GM12874 (cell line): ENCODE results near the gene ZNF273.

ENCODE experiments used
- TF ChIP-seq, protein P1 (sequence below): IDR thresholded peaks from 2 replicates; pipeline ENCODE4 v1.5.1; 2011; ENCODE audit warnings: low read depth, mild to moderate bottlenecking, control low read depth, low read length, moderate library complexity; ENCODE audit not compliant: insufficient read depth

ZNF273 gene

DNA sequence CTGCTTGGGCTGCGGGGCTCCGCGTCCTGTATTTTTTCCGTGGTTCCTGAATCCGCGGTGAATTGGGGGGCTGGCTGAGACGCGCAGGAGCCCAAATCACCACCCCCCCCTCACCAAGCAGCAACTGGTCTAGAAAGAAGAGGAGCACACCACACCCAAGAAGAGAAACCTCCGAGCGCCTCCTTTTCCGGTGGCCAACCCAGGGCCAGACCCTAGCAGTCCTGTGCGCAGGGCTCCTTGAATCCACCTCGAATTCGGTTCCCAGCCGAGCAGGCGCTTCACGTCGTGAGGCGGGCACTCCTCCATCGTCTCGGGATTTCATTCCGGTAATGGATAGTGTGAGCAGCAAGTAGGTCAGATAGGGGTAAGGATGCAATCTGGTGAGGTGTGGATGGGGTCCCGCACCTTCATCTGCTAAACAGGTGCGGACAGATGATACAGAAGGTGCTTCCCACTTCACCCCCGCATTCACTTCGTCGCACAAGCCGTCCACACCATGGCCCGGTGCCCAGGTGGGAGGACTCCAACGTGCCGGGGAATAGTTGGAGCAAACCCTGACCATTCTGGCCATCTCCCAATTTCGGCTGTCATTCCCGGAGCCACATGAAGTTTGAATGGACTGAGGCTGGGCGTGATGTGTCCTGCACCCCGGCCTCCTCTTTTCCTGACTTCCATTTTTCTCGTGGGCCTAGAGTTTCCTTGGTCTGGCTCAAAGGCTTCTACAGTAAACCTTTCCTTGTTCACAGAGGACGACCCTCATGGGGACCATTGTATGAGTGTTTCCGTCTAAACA is 19.8 kb upstream of the ZNF273 start:
- TF ChIP-seq, protein P1, sequence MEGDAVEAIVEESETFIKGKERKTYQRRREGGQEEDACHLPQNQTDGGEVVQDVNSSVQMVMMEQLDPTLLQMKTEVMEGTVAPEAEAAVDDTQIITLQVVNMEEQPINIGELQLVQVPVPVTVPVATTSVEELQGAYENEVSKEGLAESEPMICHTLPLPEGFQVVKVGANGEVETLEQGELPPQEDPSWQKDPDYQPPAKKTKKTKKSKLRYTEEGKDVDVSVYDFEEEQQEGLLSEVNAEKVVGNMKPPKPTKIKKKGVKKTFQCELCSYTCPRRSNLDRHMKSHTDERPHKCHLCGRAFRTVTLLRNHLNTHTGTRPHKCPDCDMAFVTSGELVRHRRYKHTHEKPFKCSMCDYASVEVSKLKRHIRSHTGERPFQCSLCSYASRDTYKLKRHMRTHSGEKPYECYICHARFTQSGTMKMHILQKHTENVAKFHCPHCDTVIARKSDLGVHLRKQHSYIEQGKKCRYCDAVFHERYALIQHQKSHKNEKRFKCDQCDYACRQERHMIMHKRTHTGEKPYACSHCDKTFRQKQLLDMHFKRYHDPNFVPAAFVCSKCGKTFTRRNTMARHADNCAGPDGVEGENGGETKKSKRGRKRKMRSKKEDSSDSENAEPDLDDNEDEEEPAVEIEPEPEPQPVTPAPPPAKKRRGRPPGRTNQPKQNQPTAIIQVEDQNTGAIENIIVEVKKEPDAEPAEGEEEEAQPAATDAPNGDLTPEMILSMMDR, result no peak

DNA sequence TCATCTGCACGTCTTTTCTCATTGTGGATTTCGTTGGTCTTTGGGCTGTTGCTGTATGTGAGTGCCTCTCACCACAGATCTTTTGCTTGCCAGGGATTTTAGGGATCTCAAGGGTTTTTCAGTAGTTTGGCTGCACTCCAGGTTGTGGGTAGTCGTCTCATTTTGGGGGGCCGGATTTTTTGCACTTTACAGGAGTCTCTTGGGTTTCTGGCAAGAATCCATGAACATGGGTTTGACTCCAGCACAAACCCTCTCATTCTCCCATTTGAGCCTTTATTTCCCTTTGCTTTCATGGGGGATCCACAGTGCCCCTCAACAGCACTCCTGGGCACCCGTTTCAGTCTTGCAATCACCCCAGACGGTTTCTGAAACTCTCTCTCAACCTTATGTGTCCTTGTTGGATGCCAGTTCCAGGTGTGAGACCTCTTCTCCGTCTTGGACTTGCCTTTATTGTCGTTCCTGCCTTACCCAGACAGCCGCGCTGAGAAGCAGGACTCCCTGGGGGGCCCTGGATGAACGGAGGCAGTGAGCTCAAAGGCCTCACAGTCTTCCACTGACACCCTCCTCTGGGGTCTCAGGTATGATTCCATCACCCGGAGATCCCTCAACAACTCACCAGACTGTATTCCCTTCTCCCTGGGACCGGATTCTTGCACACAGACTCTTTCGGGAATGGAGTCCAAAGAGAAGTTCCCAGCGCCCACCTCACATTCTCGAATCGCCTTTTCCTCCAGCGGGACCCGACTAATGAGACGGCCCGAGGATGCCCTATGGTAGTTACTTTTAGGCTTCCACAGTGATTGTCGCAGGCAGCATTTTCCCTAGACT is 18.8 kb upstream of the ZNF273 start:
- TF ChIP-seq, protein P1, result no peak

DNA sequence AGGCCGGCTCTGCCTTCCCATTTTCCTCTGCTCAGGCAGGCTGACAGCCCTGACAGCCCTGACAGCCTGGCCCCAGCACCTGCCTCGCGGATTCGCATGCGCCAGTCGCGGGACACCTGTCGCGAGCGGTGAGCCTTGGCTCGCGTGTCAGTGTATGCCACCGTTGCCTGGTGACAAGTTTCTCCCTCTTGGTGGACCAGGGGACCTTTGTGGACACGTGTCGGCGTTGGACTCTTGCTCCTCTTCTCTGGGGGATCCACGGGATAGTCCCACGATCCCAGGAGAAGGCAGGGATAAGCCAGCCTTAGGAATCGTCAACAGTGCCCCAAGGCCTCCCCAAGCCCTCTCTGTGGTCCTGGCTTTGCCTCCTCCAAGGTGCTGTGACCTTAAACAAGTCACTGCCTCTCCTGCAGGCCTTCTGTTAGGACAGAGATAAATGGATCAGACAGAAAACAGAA is 18.1 kb upstream of the ZNF273 start:
- TF ChIP-seq, protein P1, result no peak

DNA sequence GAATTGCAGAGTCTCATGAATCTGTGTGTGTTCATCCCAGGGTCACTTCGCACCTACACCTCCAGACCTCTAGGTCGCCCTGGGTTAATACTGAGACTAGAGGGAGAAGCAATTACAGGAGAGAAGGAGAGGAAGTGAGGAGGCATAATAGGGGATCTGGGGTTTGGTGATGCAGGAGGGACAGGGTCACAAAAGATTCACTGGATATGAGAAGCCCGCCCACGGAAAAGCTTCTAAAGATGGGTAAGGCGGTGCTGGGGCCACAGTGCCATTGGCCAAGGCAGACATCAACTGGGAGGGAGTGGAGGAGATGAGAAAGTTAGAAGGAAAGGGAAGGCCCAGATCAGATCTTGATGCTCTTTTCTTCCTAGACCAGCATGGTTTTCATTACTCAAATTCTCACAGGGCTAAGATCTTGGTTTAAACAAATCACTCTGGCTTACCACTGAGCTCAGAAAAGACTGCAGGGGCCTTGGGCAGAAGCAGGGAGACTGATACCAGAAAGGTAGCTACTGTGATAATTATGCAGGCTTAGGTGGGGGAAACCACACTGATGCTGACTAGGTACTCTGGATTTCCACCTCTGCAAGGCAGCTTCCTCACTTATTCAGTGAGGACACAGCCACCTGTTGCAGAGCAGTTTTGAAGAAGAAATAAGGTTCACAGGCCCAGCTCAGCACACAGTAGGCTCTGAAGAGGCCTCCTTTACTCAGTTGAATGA is 17.4 kb upstream of the ZNF273 start:
- TF ChIP-seq, protein P1, result no peak

DNA sequence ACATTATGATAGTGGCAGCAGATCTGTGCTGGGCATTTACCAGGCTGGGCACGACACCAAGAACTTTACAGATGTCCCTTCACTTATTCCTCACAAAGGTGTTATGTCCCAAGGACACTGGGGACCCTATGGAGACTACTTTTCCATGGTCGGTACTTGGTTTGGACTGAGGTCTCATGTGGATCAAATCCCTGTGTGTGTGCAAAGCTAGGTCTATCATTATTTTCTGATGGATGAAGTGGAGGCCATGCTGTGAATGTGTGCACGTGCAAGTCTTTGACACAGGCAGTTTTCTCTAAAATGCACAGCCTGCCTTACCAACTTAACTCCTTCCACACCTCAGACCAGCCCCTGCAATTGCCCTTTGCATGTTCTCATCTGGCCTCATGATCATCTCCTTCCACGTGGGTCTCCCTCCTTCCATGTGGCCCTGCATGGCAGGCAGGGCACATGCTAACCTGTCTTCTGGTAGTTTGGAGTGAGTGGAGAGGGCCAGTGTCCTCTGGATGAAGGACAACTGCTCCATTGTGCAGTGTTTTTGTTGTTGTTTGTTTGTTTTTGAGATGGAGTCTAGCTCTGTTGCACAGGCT is 16.0 kb upstream of the ZNF273 start:
- TF ChIP-seq, protein P1, result no peak

DNA sequence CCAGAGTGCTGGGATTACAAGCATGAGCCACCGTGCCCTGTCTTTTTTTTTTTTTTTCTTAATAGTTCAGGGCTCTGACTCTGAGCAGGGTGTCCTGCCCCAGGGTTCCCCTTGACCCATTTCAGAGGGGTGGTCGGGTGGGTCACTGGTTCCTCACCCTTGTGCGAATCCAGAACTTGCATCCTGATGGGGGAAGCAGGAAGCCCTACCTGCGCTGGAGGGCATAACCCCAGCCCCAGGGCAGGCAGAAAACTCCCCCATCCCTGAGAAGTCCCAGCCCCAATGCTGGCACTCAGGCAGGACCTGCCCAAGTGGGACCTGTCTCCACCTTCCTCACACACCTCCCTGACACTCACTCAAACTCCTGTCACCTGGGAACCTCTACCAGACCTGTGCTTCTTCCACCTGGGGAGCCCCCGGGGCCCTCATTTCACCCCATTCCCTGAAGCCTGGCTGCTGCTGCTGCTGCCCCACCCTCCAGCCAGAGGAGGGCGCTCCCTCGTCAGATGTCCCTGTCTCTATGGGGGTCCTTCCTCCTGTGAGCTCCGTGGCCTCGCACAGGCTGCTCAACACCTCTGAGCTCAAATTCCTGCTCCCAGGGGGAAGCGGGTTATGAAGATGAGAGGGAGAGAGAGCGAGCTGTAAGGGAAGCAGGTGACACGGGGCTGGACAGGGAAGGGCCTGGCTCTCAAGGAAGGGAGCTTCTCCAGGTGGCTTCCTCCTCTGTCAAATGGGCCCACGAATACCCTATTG is 15.1 kb upstream of the ZNF273 start:
- TF ChIP-seq, protein P1, result 0 out of 2 replicates have a peak, but pooled peaks have one; percentile 2
